ENCODE results near the gene ABHD18. TPM values are rescaled to one million over a fixed set of nuclear protein-coding genes. Genes with fewer than 3 reads are reported as not detected.
"Not testable (repeated sequence)": the region's sequence is repeated elsewhere in the genome, so short reads cannot be mapped to it uniquely, and the experiment has no call there.

ABHD18 gene
- polyA plus RNA-seq, 1 donor from 2014 or later, result 17.5 TPM

DNA sequence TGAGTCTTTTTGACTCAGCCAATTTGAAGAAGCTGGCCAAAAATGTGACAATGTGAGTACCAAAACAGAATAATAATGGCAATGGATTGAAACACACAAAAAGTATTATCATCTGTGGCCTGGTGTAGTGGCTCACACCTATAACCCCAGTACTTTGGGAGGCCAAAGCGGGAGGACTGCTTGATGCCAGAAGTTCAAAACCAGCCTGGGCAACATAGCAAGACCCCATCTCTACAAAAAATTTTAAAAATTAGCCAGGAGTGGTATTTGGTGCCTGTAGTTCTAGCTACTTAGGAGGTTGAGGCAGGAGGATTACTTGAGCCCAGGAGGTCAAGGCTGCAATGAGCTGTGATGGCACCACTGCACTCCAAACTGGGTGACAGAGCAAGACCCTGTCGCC, 43.0 kb upstream of the ABHD18 start:
- Histone ChIP-seq H2AFZ (ENCODE audit: low read depth, low read length) (no peak overlapping the region), H3K9me2 (ENCODE audit: insufficient read depth, low read length) (no peaks in the 10 kb centered on the region), H3K9me3 (ENCODE audit: low read length) (no peaks in the 10 kb centered on the region), H3K4me2 (ENCODE audit: low read length) (no peak overlapping the region), H3K27ac (ENCODE audit: low read length) (no peak overlapping the region), H3K9ac (ENCODE audit: low read length) (no peak overlapping the region), H4K20me1 (ENCODE audit: insufficient read depth) (no peaks in the 10 kb centered on the region), H3K79me2 (replicated peaks; ENCODE audit: insufficient read depth, low read length) (no peaks in the 10 kb centered on the region), H3F3A (ENCODE audit: insufficient read depth, low read length, poor library complexity, severe bottlenecking) (no peaks in the 10 kb centered on the region), H3K27me3 (ENCODE audit: insufficient read depth, low read depth, low read length) (no peaks in the 10 kb centered on the region), H3K4me3 (ENCODE audit: low read length) (no peak overlapping the region), H3K36me3 (ENCODE audit: insufficient read depth, low read length) (peaks cover 8% of the 10 kb centered on the region)
- TF ChIP-seq REST (IDR thresholded peaks at IDR 0.05; ENCODE audit: borderline replicate concordance) (no peak), RAD21 (conservative IDR thresholded peaks at IDR 0.05) (no peak), TAF1 (IDR thresholded peaks at IDR 0.05; ENCODE audit: low read depth) (no peak), MXI1 (conservative IDR thresholded peaks at IDR 0.05; ENCODE audit: poor library complexity, severe bottlenecking) (no peak), SMC3 (conservative IDR thresholded peaks at IDR 0.05; ENCODE audit: poor library complexity) (no peak), POLR2AphosphoS5 (IDR thresholded peaks at IDR 0.05) (no peak), EP300 (conservative IDR thresholded peaks at IDR 0.05; ENCODE audit: poor library complexity, severe bottlenecking) (no peak), EZH2 (IDR thresholded peaks at IDR 0.05; ENCODE audit: borderline replicate concordance, insufficient read depth, low read length, poor library complexity, severe bottlenecking) (no peak)
- TF ChIP-seq, protein P1, sequence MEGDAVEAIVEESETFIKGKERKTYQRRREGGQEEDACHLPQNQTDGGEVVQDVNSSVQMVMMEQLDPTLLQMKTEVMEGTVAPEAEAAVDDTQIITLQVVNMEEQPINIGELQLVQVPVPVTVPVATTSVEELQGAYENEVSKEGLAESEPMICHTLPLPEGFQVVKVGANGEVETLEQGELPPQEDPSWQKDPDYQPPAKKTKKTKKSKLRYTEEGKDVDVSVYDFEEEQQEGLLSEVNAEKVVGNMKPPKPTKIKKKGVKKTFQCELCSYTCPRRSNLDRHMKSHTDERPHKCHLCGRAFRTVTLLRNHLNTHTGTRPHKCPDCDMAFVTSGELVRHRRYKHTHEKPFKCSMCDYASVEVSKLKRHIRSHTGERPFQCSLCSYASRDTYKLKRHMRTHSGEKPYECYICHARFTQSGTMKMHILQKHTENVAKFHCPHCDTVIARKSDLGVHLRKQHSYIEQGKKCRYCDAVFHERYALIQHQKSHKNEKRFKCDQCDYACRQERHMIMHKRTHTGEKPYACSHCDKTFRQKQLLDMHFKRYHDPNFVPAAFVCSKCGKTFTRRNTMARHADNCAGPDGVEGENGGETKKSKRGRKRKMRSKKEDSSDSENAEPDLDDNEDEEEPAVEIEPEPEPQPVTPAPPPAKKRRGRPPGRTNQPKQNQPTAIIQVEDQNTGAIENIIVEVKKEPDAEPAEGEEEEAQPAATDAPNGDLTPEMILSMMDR (IDR thresholded peaks at IDR 0.05; ENCODE audit: poor library complexity, severe bottlenecking), result no peak

- H3K9me2 ChIP-seq (ENCODE audit: insufficient read depth, low read length); H3F3A ChIP-seq (ENCODE audit: insufficient read depth, low read length, poor library complexity, severe bottlenecking); H3K9me3 ChIP-seq (ENCODE audit: low read length); H3K27ac ChIP-seq (ENCODE audit: low read length); H4K20me1 ChIP-seq (ENCODE audit: insufficient read depth); H3K79me2 ChIP-seq (replicated peaks; ENCODE audit: insufficient read depth, low read length); H2AFZ ChIP-seq (ENCODE audit: low read depth, low read length); H3K27me3 ChIP-seq (ENCODE audit: insufficient read depth, low read depth, low read length); H3K4me3 ChIP-seq (ENCODE audit: low read length); H3K4me2 ChIP-seq (ENCODE audit: low read length); H3K9ac ChIP-seq (ENCODE audit: low read length): not testable (repeated sequence)
- H3K36me3 ChIP-seq (ENCODE audit: insufficient read depth, low read length), result peaks cover 13% of the 10 kb centered on the region
These were observed 39.5 kb upstream of the ABHD18 start for GRCh38 chr4:127925720-127926119.

GRCh38 chr4:127930175-127930574, 35.0 kb upstream of the ABHD18 start:
- Histone ChIP-seq H3K27ac (ENCODE audit: low read length) (no peak overlapping the region), H3K4me3 (ENCODE audit: low read length) (no peak overlapping the region), H4K20me1 (ENCODE audit: insufficient read depth) (no peaks in the 10 kb centered on the region), H3K9me3 (ENCODE audit: low read length) (no peaks in the 10 kb centered on the region), H3K4me2 (ENCODE audit: low read length) (no peak overlapping the region), H3K9me2 (ENCODE audit: insufficient read depth, low read length) (no peaks in the 10 kb centered on the region), H3K27me3 (ENCODE audit: insufficient read depth, low read depth, low read length) (no peaks in the 10 kb centered on the region), H2AFZ (ENCODE audit: low read depth, low read length) (no peak overlapping the region), H3K79me2 (replicated peaks; ENCODE audit: insufficient read depth, low read length) (no peaks in the 10 kb centered on the region), H3K9ac (ENCODE audit: low read length) (no peak overlapping the region), H3F3A (ENCODE audit: insufficient read depth, low read length, poor library complexity, severe bottlenecking) (no peaks in the 10 kb centered on the region), H3K36me3 (ENCODE audit: insufficient read depth, low read length) (peaks cover 6% of the 10 kb centered on the region)
- no peak for TF ChIP-seq SMC3 (conservative IDR thresholded peaks at IDR 0.05; ENCODE audit: poor library complexity)
- no peak for TF ChIP-seq RAD21 (conservative IDR thresholded peaks at IDR 0.05)
- TF ChIP-seq MXI1 (conservative IDR thresholded peaks at IDR 0.05; ENCODE audit: poor library complexity, severe bottlenecking), result no peak
- no peak for TF ChIP-seq EZH2 (IDR thresholded peaks at IDR 0.05; ENCODE audit: borderline replicate concordance, insufficient read depth, low read length, poor library complexity, severe bottlenecking)
- TF ChIP-seq, protein P1 (IDR thresholded peaks at IDR 0.05; ENCODE audit: poor library complexity, severe bottlenecking), result no peak
- TF ChIP-seq REST (IDR thresholded peaks at IDR 0.05; ENCODE audit: borderline replicate concordance), result no peak
- no peak for TF ChIP-seq POLR2AphosphoS5 (IDR thresholded peaks at IDR 0.05)
- TF ChIP-seq EP300 (conservative IDR thresholded peaks at IDR 0.05; ENCODE audit: poor library complexity, severe bottlenecking), result no peak
- no peak for TF ChIP-seq TAF1 (IDR thresholded peaks at IDR 0.05; ENCODE audit: low read depth)
